WTC11 (cell line): ENCODE results near the gene PTGER2. TPM values are rescaled to one million over a fixed set of nuclear protein-coding genes. Genes with fewer than 3 reads are reported as not detected.

Experiments used
- ATAC-seq: fragments of 200-7000 bp; cut with Tn5 transposase; 2 replicates; pipeline ENCODE4 v1.10.0; 2021; ENCODE audit warnings: mild to moderate bottlenecking, moderate library complexity
- CTCF ChIA-PET: fragments of 300-600 bp; sonication (Branson Sonifier 250); formaldehyde crosslinking; loops from one replicate; lab custom pipeline; 2021; ENCODE audit warnings: antibody characterized with exemption; lab: Charles Lee
- POLR2A ChIA-PET: fragments of 350-600 bp; sonication (Branson Sonifier 250); formaldehyde crosslinking; loops from one replicate; lab custom pipeline; 2021; ENCODE audit warnings: antibody characterized with exemption; lab: Charles Lee
- DNase-seq: peaks from one replicate; pipeline ENCODE4 v3.0.0; 2021; ENCODE audit warnings: low spot score
- H3K27ac Mint-ChIP-seq: 2 replicates; pipeline ENCODE4 v1.8.0; 2021; ENCODE audit warnings: mixed read lengths
- H3K27me3 Mint-ChIP-seq: 2 replicates; pipeline ENCODE4 v1.8.0; 2021; ENCODE audit warnings: low read depth, mild to moderate bottlenecking, moderate library complexity, mixed read lengths
- H3K36me3 Mint-ChIP-seq: 2 replicates; pipeline ENCODE4 v1.8.0; 2021; ENCODE audit warnings: mixed read lengths
- H3K4me1 Mint-ChIP-seq: 2 replicates; pipeline ENCODE4 v1.8.0; 2022; ENCODE audit warnings: mixed read lengths
- H3K4me3 Mint-ChIP-seq: 2 replicates; pipeline ENCODE4 v1.8.0; 2021; ENCODE audit warnings: mild to moderate bottlenecking, moderate library complexity, mixed read lengths
- H3K9me3 Mint-ChIP-seq: 2 replicates; pipeline ENCODE4 v1.8.0; 2021; ENCODE audit warnings: mixed read lengths
- CBFB ChIP-seq: sonication (generic); formaldehyde crosslinking; IDR thresholded peaks from 2 replicates; pipeline ENCODE4 v1.8.1; 2022; ENCODE audit warnings: mild to moderate bottlenecking, low read depth, missing genetic modification reagents
- EMX1 ChIP-seq: fragments of 250-450 bp; sonication (Bioruptor Pico); IDR thresholded peaks from 2 replicates; pipeline ENCODE4 v1.8.0; 2021; ENCODE audit warnings: mild to moderate bottlenecking
- FOXK1 ChIP-seq: sonication (generic); formaldehyde crosslinking; IDR thresholded peaks from 2 replicates; pipeline ENCODE4 v1.8.0; 2022; ENCODE audit warnings: mild to moderate bottlenecking, moderate library complexity, missing genetic modification reagents
- GTF2I ChIP-seq: fragments of 250-450 bp; sonication (Bioruptor Pico); conservative IDR thresholded peaks from 2 replicates; pipeline ENCODE4 v1.4.0; 2021; ENCODE audit warnings: mild to moderate bottlenecking
- KAT7 ChIP-seq: sonication (generic); formaldehyde crosslinking; IDR thresholded peaks from 2 replicates; pipeline ENCODE4 v1.8.1; 2023; ENCODE audit warnings: missing genetic modification reagents, mild to moderate bottlenecking, borderline replicate concordance
- MYBL2 ChIP-seq: sonication (generic); formaldehyde crosslinking; IDR thresholded peaks from 2 replicates; pipeline ENCODE4 v1.8.1; 2023; ENCODE audit warnings: mild to moderate bottlenecking, moderate library complexity, missing genetic modification reagents
- NFATC4 ChIP-seq: fragments of 250-450 bp; sonication (Bioruptor Pico); IDR thresholded peaks from 2 replicates; pipeline ENCODE4 v1.9.0; 2021; ENCODE audit warnings: mild to moderate bottlenecking
- TP53 ChIP-seq: sonication (generic); formaldehyde crosslinking; IDR thresholded peaks from 2 replicates; pipeline ENCODE4 v1.8.1; 2023; ENCODE audit warnings: mild to moderate bottlenecking, missing genetic modification reagents
- ZNF317 ChIP-seq: sonication (generic); formaldehyde crosslinking; IDR thresholded peaks from 2 replicates; pipeline ENCODE4 v1.8.1; 2023; ENCODE audit warnings: low read depth, mild to moderate bottlenecking, moderate library complexity, missing genetic modification reagents, borderline replicate concordance
- ZNF671 ChIP-seq: fragments of 250-450 bp; sonication (Bioruptor Pico); IDR thresholded peaks from 2 replicates; pipeline ENCODE4 v1.8.0; 2021; ENCODE audit warnings: mild to moderate bottlenecking
- total RNA-seq: library from RNA; stranded (reverse); gene quantifications from 3 replicates; pipeline ENCODE4 v1.2.3, GENCODE V29; 2021
- TF ChIP-seq, protein P1 (sequence below): sonication (generic); formaldehyde crosslinking; IDR thresholded peaks from 2 replicates; pipeline ENCODE4 v1.8.1; 2023; ENCODE audit warnings: mild to moderate bottlenecking, missing genetic modification reagents, borderline replicate concordance
- TF ChIP-seq, protein P2 (sequence below): sonication (generic); formaldehyde crosslinking; IDR thresholded peaks from 2 replicates; pipeline ENCODE4 v1.8.0; 2022; ENCODE audit warnings: mild to moderate bottlenecking, missing genetic modification reagents
- TF ChIP-seq, protein P3 (sequence below): fragments of 250-450 bp; sonication (Bioruptor Pico); IDR thresholded peaks from 2 replicates; pipeline ENCODE4 v1.9.0; 2021; ENCODE audit warnings: mild to moderate bottlenecking, borderline replicate concordance
- TF ChIP-seq, protein P4 (sequence below): sonication (generic); formaldehyde crosslinking; IDR thresholded peaks from 2 replicates; pipeline ENCODE4 v1.8.1; 2022; ENCODE audit warnings: low read depth, mild to moderate bottlenecking, moderate library complexity, missing genetic modification reagents, borderline replicate concordance
- TF ChIP-seq, protein P5 (sequence below): sonication (generic); formaldehyde crosslinking; IDR thresholded peaks from 2 replicates; pipeline ENCODE4 v1.8.1; 2023; ENCODE audit warnings: mild to moderate bottlenecking, missing genetic modification reagents, moderate library complexity
- TF ChIP-seq, protein P6 (sequence below): sonication (generic); formaldehyde crosslinking; IDR thresholded peaks from 2 replicates; pipeline ENCODE4 v1.8.0; 2022; ENCODE audit warnings: mild to moderate bottlenecking, missing genetic modification reagents
- TF ChIP-seq, protein P7 (sequence below): fragments of 200-600 bp; IDR thresholded peaks from 2 replicates; pipeline ENCODE4 v1.8.0; 2022; ENCODE audit warnings: antibody characterized with exemption
- TF ChIP-seq, protein P8 (sequence below): fragments of 250-450 bp; sonication (Bioruptor Pico); IDR thresholded peaks from 2 replicates; pipeline ENCODE4 v1.9.0; 2021; ENCODE audit warnings: mild to moderate bottlenecking

The PTGER2 gene
- total RNA-seq, 1 experiment from 2014 or later = 0.92 TPM

DNA sequence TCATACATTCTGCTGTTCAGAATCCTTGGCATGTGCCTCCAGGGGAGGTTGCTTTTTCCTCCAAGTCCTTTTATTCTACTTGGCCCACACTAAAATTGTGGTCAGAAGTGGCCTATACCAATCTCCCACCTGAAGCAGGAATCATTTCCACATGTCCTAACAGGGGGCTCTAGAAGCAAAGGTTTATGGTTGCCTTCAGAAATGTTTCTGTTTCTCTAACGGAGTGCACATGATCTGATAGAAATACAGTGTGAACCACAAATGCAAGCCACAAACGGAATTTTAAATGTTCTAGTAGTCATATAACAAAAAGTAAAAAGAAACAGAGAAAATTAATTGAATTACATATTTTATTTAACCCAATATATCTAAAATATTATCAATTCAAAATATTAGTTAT is 4.0 kb downstream of the PTGER2 start (continued):
- TF ChIP-seq, protein P1, sequence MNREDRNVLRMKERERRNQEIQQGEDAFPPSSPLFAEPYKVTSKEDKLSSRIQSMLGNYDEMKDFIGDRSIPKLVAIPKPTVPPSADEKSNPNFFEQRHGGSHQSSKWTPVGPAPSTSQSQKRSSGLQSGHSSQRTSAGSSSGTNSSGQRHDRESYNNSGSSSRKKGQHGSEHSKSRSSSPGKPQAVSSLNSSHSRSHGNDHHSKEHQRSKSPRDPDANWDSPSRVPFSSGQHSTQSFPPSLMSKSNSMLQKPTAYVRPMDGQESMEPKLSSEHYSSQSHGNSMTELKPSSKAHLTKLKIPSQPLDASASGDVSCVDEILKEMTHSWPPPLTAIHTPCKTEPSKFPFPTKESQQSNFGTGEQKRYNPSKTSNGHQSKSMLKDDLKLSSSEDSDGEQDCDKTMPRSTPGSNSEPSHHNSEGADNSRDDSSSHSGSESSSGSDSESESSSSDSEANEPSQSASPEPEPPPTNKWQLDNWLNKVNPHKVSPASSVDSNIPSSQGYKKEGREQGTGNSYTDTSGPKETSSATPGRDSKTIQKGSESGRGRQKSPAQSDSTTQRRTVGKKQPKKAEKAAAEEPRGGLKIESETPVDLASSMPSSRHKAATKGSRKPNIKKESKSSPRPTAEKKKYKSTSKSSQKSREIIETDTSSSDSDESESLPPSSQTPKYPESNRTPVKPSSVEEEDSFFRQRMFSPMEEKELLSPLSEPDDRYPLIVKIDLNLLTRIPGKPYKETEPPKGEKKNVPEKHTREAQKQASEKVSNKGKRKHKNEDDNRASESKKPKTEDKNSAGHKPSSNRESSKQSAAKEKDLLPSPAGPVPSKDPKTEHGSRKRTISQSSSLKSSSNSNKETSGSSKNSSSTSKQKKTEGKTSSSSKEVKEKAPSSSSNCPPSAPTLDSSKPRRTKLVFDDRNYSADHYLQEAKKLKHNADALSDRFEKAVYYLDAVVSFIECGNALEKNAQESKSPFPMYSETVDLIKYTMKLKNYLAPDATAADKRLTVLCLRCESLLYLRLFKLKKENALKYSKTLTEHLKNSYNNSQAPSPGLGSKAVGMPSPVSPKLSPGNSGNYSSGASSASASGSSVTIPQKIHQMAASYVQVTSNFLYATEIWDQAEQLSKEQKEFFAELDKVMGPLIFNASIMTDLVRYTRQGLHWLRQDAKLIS = no peak
- TF ChIP-seq GTF2I (CRISPR knock-in tag) (no peak), KAT7 (CRISPR knock-in tag) (no peak), MYBL2 (CRISPR knock-in tag) (no peak), TP53 (CRISPR knock-in tag) (no peak), EMX1 (CRISPR knock-in tag) (no peak), ZNF317 (CRISPR knock-in tag) (no peak)
- TF ChIP-seq, protein P2, sequence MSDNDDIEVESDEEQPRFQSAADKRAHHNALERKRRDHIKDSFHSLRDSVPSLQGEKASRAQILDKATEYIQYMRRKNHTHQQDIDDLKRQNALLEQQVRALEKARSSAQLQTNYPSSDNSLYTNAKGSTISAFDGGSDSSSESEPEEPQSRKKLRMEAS (CRISPR knock-in tag) = no peak
- TF ChIP-seq, protein P3, sequence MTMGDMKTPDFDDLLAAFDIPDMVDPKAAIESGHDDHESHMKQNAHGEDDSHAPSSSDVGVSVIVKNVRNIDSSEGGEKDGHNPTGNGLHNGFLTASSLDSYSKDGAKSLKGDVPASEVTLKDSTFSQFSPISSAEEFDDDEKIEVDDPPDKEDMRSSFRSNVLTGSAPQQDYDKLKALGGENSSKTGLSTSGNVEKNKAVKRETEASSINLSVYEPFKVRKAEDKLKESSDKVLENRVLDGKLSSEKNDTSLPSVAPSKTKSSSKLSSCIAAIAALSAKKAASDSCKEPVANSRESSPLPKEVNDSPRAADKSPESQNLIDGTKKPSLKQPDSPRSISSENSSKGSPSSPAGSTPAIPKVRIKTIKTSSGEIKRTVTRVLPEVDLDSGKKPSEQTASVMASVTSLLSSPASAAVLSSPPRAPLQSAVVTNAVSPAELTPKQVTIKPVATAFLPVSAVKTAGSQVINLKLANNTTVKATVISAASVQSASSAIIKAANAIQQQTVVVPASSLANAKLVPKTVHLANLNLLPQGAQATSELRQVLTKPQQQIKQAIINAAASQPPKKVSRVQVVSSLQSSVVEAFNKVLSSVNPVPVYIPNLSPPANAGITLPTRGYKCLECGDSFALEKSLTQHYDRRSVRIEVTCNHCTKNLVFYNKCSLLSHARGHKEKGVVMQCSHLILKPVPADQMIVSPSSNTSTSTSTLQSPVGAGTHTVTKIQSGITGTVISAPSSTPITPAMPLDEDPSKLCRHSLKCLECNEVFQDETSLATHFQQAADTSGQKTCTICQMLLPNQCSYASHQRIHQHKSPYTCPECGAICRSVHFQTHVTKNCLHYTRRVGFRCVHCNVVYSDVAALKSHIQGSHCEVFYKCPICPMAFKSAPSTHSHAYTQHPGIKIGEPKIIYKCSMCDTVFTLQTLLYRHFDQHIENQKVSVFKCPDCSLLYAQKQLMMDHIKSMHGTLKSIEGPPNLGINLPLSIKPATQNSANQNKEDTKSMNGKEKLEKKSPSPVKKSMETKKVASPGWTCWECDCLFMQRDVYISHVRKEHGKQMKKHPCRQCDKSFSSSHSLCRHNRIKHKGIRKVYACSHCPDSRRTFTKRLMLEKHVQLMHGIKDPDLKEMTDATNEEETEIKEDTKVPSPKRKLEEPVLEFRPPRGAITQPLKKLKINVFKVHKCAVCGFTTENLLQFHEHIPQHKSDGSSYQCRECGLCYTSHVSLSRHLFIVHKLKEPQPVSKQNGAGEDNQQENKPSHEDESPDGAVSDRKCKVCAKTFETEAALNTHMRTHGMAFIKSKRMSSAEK = no peak
- TF ChIP-seq, all 79 proteins: peak for 0

DNA sequence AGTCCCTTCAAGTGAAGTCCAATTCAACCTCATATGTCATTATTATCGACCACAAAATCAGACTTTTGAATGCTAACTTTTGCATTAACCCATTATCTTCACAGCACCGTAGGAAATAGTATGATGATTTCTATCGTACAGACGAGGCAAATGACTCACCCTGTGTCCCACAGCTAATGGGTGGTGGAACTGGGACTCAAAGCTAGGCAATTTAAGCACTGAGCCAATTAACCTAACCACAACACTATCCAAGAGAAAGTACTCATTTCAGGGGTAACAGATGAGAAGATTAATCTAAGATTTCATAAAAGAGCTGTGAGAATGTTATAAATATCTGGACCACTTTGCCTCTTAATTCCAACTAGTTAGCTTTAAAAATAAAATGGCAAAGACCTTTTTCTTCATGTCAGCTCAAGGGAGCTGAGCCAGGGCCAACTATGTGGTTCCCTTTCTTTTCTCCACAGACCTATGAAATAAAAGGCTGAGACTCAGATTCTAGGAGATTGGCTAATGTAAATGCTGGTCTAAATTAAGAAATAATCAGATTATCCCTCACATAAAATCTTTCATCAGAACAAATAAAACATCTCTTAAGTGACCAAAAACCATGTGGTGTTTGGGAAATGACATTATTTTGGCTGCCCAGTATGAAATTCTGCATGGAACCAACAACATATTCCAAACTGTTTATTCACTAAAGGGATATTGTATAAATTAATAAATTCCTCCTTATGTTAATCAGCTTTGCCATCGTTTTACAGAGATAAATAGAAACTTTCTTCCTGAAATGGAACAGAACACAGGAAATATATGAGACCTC is 4.9 kb downstream of the PTGER2 start:
- peaks cover 19% of the 10 kb centered on the region for H3K4me1 Mint-ChIP-seq
- H3K9me3 Mint-ChIP-seq = peaks cover 45% of the 10 kb centered on the region
- POLR2A ChIA-PET = no interaction called here
- H3K4me3 Mint-ChIP-seq = no peak overlapping the region
- peaks cover 44% of the 10 kb centered on the region for H3K27me3 Mint-ChIP-seq
- ATAC-seq (no peak), DNase-seq (no peak)
- no peak overlapping the region for H3K27ac Mint-ChIP-seq
- H3K36me3 Mint-ChIP-seq = peaks cover 38% of the 10 kb centered on the region
- CTCF ChIA-PET = no interaction called here
- TF ChIP-seq, protein P4, sequence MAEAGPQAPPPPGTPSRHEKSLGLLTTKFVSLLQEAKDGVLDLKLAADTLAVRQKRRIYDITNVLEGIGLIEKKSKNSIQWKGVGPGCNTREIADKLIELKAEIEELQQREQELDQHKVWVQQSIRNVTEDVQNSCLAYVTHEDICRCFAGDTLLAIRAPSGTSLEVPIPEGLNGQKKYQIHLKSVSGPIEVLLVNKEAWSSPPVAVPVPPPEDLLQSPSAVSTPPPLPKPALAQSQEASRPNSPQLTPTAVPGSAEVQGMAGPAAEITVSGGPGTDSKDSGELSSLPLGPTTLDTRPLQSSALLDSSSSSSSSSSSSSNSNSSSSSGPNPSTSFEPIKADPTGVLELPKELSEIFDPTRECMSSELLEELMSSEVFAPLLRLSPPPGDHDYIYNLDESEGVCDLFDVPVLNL (CRISPR knock-in tag) = no peak
- TF ChIP-seq CBFB (CRISPR knock-in tag) (no peak), FOXK1 (CRISPR knock-in tag) (no peak), ZNF671 (CRISPR knock-in tag) (no peak), NFATC4 (CRISPR knock-in tag) (no peak), MYBL2 (CRISPR knock-in tag) (no peak)
- TF ChIP-seq, protein P5, sequence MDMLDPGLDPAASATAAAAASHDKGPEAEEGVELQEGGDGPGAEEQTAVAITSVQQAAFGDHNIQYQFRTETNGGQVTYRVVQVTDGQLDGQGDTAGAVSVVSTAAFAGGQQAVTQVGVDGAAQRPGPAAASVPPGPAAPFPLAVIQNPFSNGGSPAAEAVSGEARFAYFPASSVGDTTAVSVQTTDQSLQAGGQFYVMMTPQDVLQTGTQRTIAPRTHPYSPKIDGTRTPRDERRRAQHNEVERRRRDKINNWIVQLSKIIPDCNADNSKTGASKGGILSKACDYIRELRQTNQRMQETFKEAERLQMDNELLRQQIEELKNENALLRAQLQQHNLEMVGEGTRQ (CRISPR knock-in tag) = no peak
- TF ChIP-seq, protein P6, sequence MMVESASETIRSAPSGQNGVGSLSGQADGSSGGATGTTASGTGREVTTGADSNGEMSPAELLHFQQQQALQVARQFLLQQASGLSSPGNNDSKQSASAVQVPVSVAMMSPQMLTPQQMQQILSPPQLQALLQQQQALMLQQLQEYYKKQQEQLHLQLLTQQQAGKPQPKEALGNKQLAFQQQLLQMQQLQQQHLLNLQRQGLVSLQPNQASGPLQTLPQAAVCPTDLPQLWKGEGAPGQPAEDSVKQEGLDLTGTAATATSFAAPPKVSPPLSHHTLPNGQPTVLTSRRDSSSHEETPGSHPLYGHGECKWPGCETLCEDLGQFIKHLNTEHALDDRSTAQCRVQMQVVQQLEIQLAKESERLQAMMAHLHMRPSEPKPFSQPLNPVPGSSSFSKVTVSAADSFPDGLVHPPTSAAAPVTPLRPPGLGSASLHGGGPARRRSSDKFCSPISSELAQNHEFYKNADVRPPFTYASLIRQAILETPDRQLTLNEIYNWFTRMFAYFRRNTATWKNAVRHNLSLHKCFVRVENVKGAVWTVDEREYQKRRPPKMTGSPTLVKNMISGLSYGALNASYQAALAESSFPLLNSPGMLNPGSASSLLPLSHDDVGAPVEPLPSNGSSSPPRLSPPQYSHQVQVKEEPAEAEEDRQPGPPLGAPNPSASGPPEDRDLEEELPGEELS = no peak
- TF ChIP-seq, protein P7, sequence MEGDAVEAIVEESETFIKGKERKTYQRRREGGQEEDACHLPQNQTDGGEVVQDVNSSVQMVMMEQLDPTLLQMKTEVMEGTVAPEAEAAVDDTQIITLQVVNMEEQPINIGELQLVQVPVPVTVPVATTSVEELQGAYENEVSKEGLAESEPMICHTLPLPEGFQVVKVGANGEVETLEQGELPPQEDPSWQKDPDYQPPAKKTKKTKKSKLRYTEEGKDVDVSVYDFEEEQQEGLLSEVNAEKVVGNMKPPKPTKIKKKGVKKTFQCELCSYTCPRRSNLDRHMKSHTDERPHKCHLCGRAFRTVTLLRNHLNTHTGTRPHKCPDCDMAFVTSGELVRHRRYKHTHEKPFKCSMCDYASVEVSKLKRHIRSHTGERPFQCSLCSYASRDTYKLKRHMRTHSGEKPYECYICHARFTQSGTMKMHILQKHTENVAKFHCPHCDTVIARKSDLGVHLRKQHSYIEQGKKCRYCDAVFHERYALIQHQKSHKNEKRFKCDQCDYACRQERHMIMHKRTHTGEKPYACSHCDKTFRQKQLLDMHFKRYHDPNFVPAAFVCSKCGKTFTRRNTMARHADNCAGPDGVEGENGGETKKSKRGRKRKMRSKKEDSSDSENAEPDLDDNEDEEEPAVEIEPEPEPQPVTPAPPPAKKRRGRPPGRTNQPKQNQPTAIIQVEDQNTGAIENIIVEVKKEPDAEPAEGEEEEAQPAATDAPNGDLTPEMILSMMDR = no peak
- TF ChIP-seq, protein P2 (CRISPR knock-in tag) = no peak
- TF ChIP-seq, protein P8, sequence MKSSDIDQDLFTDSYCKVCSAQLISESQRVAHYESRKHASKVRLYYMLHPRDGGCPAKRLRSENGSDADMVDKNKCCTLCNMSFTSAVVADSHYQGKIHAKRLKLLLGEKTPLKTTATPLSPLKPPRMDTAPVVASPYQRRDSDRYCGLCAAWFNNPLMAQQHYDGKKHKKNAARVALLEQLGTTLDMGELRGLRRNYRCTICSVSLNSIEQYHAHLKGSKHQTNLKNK = no peak
